Globus pallidus (tissue), 1 donor: ENCODE measurements around the gene DMRTB1.

Experiments used
- DNase-seq: peaks from one replicate; pipeline ENCODE4 v3.0.0-alpha.2; 2015; ENCODE audit warnings: low spot score

DMRTB1 gene

GRCh38 chr1:53463961-53464899 is 5.0 kb downstream of the DMRTB1 start:
- no peak for DNase-seq

- DNase-seq = no peak
Observed at GRCh38 chr1:53465023-53465957, 6.1 kb downstream of the DMRTB1 start.

- no peak for DNase-seq
Observed at GRCh38 chr1:53467391-53467790, 8.2 kb downstream of the DMRTB1 start.

- no peak for DNase-seq
Observed at GRCh38 chr1:53468374-53468773, 9.2 kb downstream of the DMRTB1 start.

- no peak for DNase-seq
Observed at GRCh38 chr1:53469373-53469772, 10.2 kb downstream of the DMRTB1 start.

- DNase-seq = peak; percentile 59
Observed at GRCh38 chr1:53470155-53470554, 11.0 kb downstream of the DMRTB1 start.

- DNase-seq = no peak
Observed at GRCh38 chr1:53470584-53470983, 11.4 kb downstream of the DMRTB1 start.

GRCh38 chr1:53471000-53471399 is 11.8 kb downstream of the DMRTB1 start:
- no peak for DNase-seq

GRCh38 chr1:53473463-53473862 is 14.3 kb downstream of the DMRTB1 start:
- DNase-seq = no peak

GRCh38 chr1:53475664-53476063 is 16.5 kb downstream of the DMRTB1 start:
- DNase-seq = no peak

GRCh38 chr1:53476579-53476978 is 17.4 kb downstream of the DMRTB1 start:
- DNase-seq = no peak

- no peak for DNase-seq
Observed at GRCh38 chr1:53477651-53478501, 18.7 kb downstream of the DMRTB1 start.

- DNase-seq = no peak
Observed at GRCh38 chr1:53478502-53478818, 19.3 kb downstream of the DMRTB1 start.

- no peak for DNase-seq
Observed at GRCh38 chr1:53480678-53481077, 21.5 kb downstream of the DMRTB1 start.

GRCh38 chr1:53481456-53481855 is 22.3 kb downstream of the DMRTB1 start:
- DNase-seq = no peak

- DNase-seq = no peak
Observed at GRCh38 chr1:53482441-53483153, 23.4 kb downstream of the DMRTB1 start.

- DNase-seq = no peak
Observed at GRCh38 chr1:53483170-53483569, 24.0 kb downstream of the DMRTB1 start.

GRCh38 chr1:53483656-53484055 is 24.5 kb downstream of the DMRTB1 start:
- no peak for DNase-seq

GRCh38 chr1:53484705-53485477 is 25.7 kb downstream of the DMRTB1 start:
- DNase-seq = no peak
